ENCODE data around the gene GAGE12J.

Gene GAGE12J

GRCh38 chrX:49276671-49277534, 44.9 kb upstream of the GAGE12J start:
- Histone ChIP-seq H3K27me3 (ENCODE audit: insufficient read depth, poor library complexity, severe bottlenecking) (no peaks in the 10 kb centered on the region), H3K27ac (replicated peaks) (no peak overlapping the region), H3K4me3 (replicated peaks; ENCODE audit: insufficient read depth, low read length) (no peak overlapping the region)
- TF ChIP-seq POLR2AphosphoS5 (IDR thresholded peaks at IDR 0.05; ENCODE audit: low read depth): no peak
- TF ChIP-seq SPI1 (IDR thresholded peaks at IDR 0.05; ENCODE audit: borderline replicate concordance, low read depth): no peak
- TF ChIP-seq GABPA (IDR thresholded peaks at IDR 0.05; ENCODE audit: low read depth): no peak
- TF ChIP-seq REST (IDR thresholded peaks at IDR 0.05; ENCODE audit: insufficient replicate concordance, low read depth): no peak
- TF ChIP-seq, protein P1, sequence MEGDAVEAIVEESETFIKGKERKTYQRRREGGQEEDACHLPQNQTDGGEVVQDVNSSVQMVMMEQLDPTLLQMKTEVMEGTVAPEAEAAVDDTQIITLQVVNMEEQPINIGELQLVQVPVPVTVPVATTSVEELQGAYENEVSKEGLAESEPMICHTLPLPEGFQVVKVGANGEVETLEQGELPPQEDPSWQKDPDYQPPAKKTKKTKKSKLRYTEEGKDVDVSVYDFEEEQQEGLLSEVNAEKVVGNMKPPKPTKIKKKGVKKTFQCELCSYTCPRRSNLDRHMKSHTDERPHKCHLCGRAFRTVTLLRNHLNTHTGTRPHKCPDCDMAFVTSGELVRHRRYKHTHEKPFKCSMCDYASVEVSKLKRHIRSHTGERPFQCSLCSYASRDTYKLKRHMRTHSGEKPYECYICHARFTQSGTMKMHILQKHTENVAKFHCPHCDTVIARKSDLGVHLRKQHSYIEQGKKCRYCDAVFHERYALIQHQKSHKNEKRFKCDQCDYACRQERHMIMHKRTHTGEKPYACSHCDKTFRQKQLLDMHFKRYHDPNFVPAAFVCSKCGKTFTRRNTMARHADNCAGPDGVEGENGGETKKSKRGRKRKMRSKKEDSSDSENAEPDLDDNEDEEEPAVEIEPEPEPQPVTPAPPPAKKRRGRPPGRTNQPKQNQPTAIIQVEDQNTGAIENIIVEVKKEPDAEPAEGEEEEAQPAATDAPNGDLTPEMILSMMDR (IDR thresholded peaks at IDR 0.05; ENCODE audit: insufficient read depth, low read length): no peak
- no peak for DNase-seq (ENCODE audit: low read depth in 1 of 2, low spot score in 1 of 2)

- no peak for DNase-seq (ENCODE audit: low read depth in 1 of 2, low spot score in 1 of 2)
- H3K4me3 ChIP-seq (replicated peaks; ENCODE audit: insufficient read depth, low read length): no peak overlapping the region
- no peaks in the 10 kb centered on the region for H3K27me3 ChIP-seq (ENCODE audit: insufficient read depth, poor library complexity, severe bottlenecking)
- no peak for TF ChIP-seq REST (IDR thresholded peaks at IDR 0.05; ENCODE audit: insufficient replicate concordance, low read depth)
- TF ChIP-seq GABPA (IDR thresholded peaks at IDR 0.05; ENCODE audit: low read depth): no peak
- no peak for TF ChIP-seq POLR2AphosphoS5 (IDR thresholded peaks at IDR 0.05; ENCODE audit: low read depth)
- no peak for TF ChIP-seq SPI1 (IDR thresholded peaks at IDR 0.05; ENCODE audit: borderline replicate concordance, low read depth)
- TF ChIP-seq, protein P1 (IDR thresholded peaks at IDR 0.05; ENCODE audit: insufficient read depth, low read length): no peak
- H3K27ac ChIP-seq (replicated peaks): no peak overlapping the region
Measured at GRCh38 chrX:49277535-49277830, 44.4 kb upstream of the GAGE12J start.

GRCh38 chrX:49278081-49278480, 43.8 kb upstream of the GAGE12J start:
- Histone ChIP-seq H3K27ac (replicated peaks) (no peak overlapping the region), H3K4me3 (replicated peaks; ENCODE audit: insufficient read depth, low read length) (no peak overlapping the region), H3K27me3 (ENCODE audit: insufficient read depth, poor library complexity, severe bottlenecking) (no peaks in the 10 kb centered on the region)
- TF ChIP-seq REST (IDR thresholded peaks at IDR 0.05; ENCODE audit: insufficient replicate concordance, low read depth) (no peak), GABPA (IDR thresholded peaks at IDR 0.05; ENCODE audit: low read depth) (no peak), SPI1 (IDR thresholded peaks at IDR 0.05; ENCODE audit: borderline replicate concordance, low read depth) (no peak), POLR2AphosphoS5 (IDR thresholded peaks at IDR 0.05; ENCODE audit: low read depth) (no peak)
- TF ChIP-seq, protein P1 (IDR thresholded peaks at IDR 0.05; ENCODE audit: insufficient read depth, low read length): no peak
- no peak for DNase-seq (ENCODE audit: low read depth in 1 of 2, low spot score in 1 of 2)
